ENCODE results near the gene CUL2. TPM values are rescaled to one million over a fixed set of nuclear protein-coding genes. Genes with fewer than 3 reads are reported as not detected.

Gene CUL2
- total and polyA plus RNA-seq, 10 of the 15 experiments (the other 5 are each of a cell fraction or from before 2014, with no cell fraction given) = 11.9 to 56.5 (median 33.2) TPM

- WGBS (ENCODE audit: insufficient coverage, insufficient replicate concordance, low lambda C conversion rate, missing lambda C conversion rate) = 98% methylated on average over 8 of the region's 8 CpGs
- H3K4me2 ChIP-seq (ENCODE audit: control insufficient read depth, insufficient read depth) = no peak overlapping the region
- in situ Hi-C loops (cut with MboI) = no loop called here
These were observed 84.3 kb downstream of the CUL2 start for GRCh38 chr10:35005868-35006267.

GRCh38 chr10:35004651-35005050 lies 85.5 kb downstream of the CUL2 start:
- ATAC-seq (no peak), FAIRE-seq (no peak), DNase-seq (ENCODE audit: low read depth, low spot score) (no peak)
- no peak overlapping the region for H3K9ac ChIP-seq (ENCODE audit: control insufficient read depth, insufficient read depth, low read length)
- intact Hi-C loops (cut with micrococcal nuclease; ENCODE audit: unreplicated experiment) = no loop called here
- no peaks in the 10 kb centered on the region for H3K27me3 ChIP-seq (replicated peaks in 1 of 2; ENCODE audit: control insufficient read depth in 2 of 2, insufficient read depth in 2 of 2, low read length in 1 of 2)
- TF ChIP-seq CBX3 (IDR thresholded peaks at IDR 0.05; ENCODE audit: borderline replicate concordance, low read depth) = no peak
- TF ChIP-seq, protein P1, sequence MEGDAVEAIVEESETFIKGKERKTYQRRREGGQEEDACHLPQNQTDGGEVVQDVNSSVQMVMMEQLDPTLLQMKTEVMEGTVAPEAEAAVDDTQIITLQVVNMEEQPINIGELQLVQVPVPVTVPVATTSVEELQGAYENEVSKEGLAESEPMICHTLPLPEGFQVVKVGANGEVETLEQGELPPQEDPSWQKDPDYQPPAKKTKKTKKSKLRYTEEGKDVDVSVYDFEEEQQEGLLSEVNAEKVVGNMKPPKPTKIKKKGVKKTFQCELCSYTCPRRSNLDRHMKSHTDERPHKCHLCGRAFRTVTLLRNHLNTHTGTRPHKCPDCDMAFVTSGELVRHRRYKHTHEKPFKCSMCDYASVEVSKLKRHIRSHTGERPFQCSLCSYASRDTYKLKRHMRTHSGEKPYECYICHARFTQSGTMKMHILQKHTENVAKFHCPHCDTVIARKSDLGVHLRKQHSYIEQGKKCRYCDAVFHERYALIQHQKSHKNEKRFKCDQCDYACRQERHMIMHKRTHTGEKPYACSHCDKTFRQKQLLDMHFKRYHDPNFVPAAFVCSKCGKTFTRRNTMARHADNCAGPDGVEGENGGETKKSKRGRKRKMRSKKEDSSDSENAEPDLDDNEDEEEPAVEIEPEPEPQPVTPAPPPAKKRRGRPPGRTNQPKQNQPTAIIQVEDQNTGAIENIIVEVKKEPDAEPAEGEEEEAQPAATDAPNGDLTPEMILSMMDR (IDR thresholded peaks at IDR 0.05 in 2 of 3, conservative IDR thresholded peaks at IDR 0.05 in 1 of 3; ENCODE audit: control insufficient read depth in 2 of 3, extremely low read depth in 1 of 3, insufficient read depth in 1 of 3, low read depth in 3 of 3, low read length in 3 of 3) = no peak
- no peak for TF ChIP-seq FOXK2 (IDR thresholded peaks at IDR 0.05)
- TF ChIP-seq NFYA (IDR thresholded peaks at IDR 0.05; ENCODE audit: borderline replicate concordance, low read depth, low read length) = no peak
- no peak for TF ChIP-seq GATAD2B (conservative IDR thresholded peaks at IDR 0.05; ENCODE audit: low read depth)
- no peak for TF ChIP-seq RFX5 (IDR thresholded peaks at IDR 0.05; ENCODE audit: low read depth, low read length)
- no peak for TF ChIP-seq CHD1 (IDR thresholded peaks at IDR 0.05; ENCODE audit: low read depth, low read length)
- TF ChIP-seq NBN (IDR thresholded peaks at IDR 0.05) = no peak
- no peak for TF ChIP-seq BHLHE40 (IDR thresholded peaks at IDR 0.05; ENCODE audit: borderline replicate concordance in 1 of 2, low read depth in 2 of 2, low read length in 1 of 2)
- no peak for TF ChIP-seq ZNF217 (IDR thresholded peaks at IDR 0.05)
- TF ChIP-seq MEF2A (IDR thresholded peaks at IDR 0.05; ENCODE audit: insufficient read depth, low read depth, low read length) = no peak
- no peak for TF ChIP-seq ETV6 (conservative IDR thresholded peaks at IDR 0.05 in 1 of 2, IDR thresholded peaks at IDR 0.05 in 1 of 2; ENCODE audit: borderline replicate concordance in 1 of 2, low read depth in 1 of 2)
- no peak for TF ChIP-seq TBL1XR1 (IDR thresholded peaks at IDR 0.05; ENCODE audit: low read depth, low read length)
- TF ChIP-seq ZNF274 (IDR thresholded peaks at IDR 0.05; ENCODE audit: insufficient read depth, insufficient read length) = no peak
- no peak overlapping the region for H3K27ac ChIP-seq (ENCODE audit: control insufficient read depth, insufficient read depth)
- no peaks in the 10 kb centered on the region for H3K79me2 ChIP-seq (ENCODE audit: control insufficient read depth, insufficient read depth, low read length)
- H3K4me2 ChIP-seq (ENCODE audit: control insufficient read depth, insufficient read depth) = no peak overlapping the region
- H4K20me1 ChIP-seq (ENCODE audit: control insufficient read depth, insufficient read depth) = no peaks in the 10 kb centered on the region
- in situ Hi-C loops (cut with MboI) = no loop called here
- ChIA-PET CTCF (interaction anchor here (1.4 kb wide), 1 partner anchor 10 kb away, joined by 5 read pairs; no protein-coding TSS in a partner anchor), SMC1A (ENCODE audit: uncharacterized antibody, unreplicated experiment) (no interaction called here), RAD21 (ENCODE audit: unreplicated experiment) (interaction anchor here (1.0 kb wide), 1 partner anchor 216 kb away, joined by 3 read pairs; no protein-coding TSS in a partner anchor), POLR2A (no interaction called here)
- 92% methylated on average over 3 of the region's 3 CpGs for WGBS (ENCODE audit: insufficient coverage, insufficient replicate concordance, low lambda C conversion rate, missing lambda C conversion rate)
- H2AFZ ChIP-seq (ENCODE audit: control insufficient read depth, low read depth, low read length) = no peak overlapping the region
- no peaks in the 10 kb centered on the region for H3K9me3 ChIP-seq (replicated peaks; ENCODE audit: control insufficient read depth, insufficient read depth, low read length)
- no peak overlapping the region for H3K4me3 ChIP-seq
- BruUV-seq (replicated peaks) = no TSS peak
- no peaks in the 10 kb centered on the region for H3K4me1 ChIP-seq (ENCODE audit: control insufficient read depth, insufficient read depth, low read length)
- no peaks in the 10 kb centered on the region for H3K36me3 ChIP-seq (ENCODE audit: control insufficient read depth in 2 of 2, insufficient read depth in 2 of 2, low read length in 1 of 2)

More at GRCh38 chr10:35005868-35006267, 84.3 kb downstream of the CUL2 start:
- Histone ChIP-seq H3K36me3 (ENCODE audit: control insufficient read depth in 2 of 2, insufficient read depth in 2 of 2, low read length in 1 of 2) (peaks cover 0 to 6% of the 10 kb centered on the region in 2 experiments; a peak in 2 of 4 replicates), H2AFZ (ENCODE audit: control insufficient read depth, low read depth, low read length) (no peak overlapping the region), H3K27ac (ENCODE audit: control insufficient read depth, insufficient read depth) (no peak overlapping the region), H3K9ac (ENCODE audit: control insufficient read depth, insufficient read depth, low read length) (no peak overlapping the region), H4K20me1 (ENCODE audit: control insufficient read depth, insufficient read depth) (no peaks in the 10 kb centered on the region), H3K27me3 (replicated peaks in 1 of 2; ENCODE audit: control insufficient read depth in 2 of 2, insufficient read depth in 2 of 2, low read length in 1 of 2) (no peaks in the 10 kb centered on the region), H3K9me3 (replicated peaks; ENCODE audit: control insufficient read depth, insufficient read depth, low read length) (no peaks in the 10 kb centered on the region), H3K4me1 (ENCODE audit: control insufficient read depth, insufficient read depth, low read length) (no peaks in the 10 kb centered on the region), H3K4me3 (no peak overlapping the region), H3K79me2 (ENCODE audit: control insufficient read depth, insufficient read depth, low read length) (no peaks in the 10 kb centered on the region)
- POLR2A ChIA-PET = no interaction called here
- RAD21 ChIA-PET (ENCODE audit: unreplicated experiment) = interaction anchor here (0.6 kb wide), 1 partner anchor 19 kb away, joined by 3 read pairs; no protein-coding TSS in a partner anchor
- TF ChIP-seq PML (IDR thresholded peaks at IDR 0.05; ENCODE audit: low read length) = no peak
- CTCF ChIA-PET = interaction anchor here (1.4 kb wide), 1 partner anchor 12 kb away, joined by 5 read pairs; no protein-coding TSS in a partner anchor
- no peak for ATAC-seq
- SMC1A ChIA-PET (ENCODE audit: uncharacterized antibody, unreplicated experiment) = no interaction called here
- no peak for FAIRE-seq
- no peak for DNase-seq (ENCODE audit: low read depth, low spot score)
- intact Hi-C loops (cut with micrococcal nuclease; ENCODE audit: unreplicated experiment) = no loop called here
- no TSS peak for BruUV-seq (replicated peaks)

Measured in GM12878 (cell line).